Activated T-cell treated with anti-CD3 and anti-CD28 coated beads, Interleukin-2, amount 50 U/mL, for 48 hours (primary cell): ENCODE measurements around the gene GEN1.

Experiments
- DNase-seq, 2 experiments: peaks; one replicate each; pipeline ENCODE4 v3.0.0-alpha.2; 2020

Gene GEN1

DNA sequence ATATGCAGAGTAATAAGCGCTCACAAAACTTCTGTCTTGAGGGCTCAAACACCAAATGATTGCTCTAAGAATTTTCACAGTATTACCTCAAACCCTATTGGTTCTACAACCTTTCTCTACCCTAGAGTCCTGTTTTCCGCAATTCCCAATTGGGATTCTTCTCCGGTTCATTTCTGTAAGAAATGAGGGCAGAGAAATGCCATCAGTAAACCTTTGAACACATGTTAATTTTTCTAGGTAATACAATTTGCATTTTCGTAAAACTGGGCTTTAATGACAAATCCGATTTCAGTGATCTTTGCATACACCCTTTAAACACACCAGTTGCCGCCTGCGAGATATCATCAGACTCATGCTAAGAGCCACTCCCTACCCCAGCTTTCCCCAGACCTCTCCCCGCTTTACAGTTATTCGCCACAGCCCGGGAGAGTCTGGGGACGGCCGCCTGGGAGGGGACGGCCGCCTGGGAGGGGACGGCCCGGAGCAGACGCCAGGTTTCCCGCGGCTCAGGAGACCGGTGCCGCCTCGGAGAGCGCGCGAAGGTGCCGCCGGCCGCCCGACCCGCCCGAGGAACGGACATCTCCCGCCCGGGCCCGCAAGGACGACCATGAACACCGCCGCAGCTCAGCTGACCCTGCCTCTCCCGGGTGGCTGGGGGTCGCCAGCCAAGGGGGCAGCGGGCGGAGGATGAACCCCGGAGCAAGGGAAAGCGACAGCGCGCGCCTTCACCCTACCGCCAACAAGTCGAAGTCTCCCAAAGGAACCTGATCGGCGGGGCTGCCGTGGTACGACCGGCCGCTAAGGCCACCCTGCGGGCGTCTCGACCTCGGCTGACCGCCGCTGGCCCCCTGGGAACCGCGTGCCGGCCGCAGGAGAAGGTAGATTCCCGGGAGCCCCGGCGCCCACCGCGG lies 791 bp upstream of the GEN1 start:
- DNase-seq: peak; percentile 69 to 74

DNA sequence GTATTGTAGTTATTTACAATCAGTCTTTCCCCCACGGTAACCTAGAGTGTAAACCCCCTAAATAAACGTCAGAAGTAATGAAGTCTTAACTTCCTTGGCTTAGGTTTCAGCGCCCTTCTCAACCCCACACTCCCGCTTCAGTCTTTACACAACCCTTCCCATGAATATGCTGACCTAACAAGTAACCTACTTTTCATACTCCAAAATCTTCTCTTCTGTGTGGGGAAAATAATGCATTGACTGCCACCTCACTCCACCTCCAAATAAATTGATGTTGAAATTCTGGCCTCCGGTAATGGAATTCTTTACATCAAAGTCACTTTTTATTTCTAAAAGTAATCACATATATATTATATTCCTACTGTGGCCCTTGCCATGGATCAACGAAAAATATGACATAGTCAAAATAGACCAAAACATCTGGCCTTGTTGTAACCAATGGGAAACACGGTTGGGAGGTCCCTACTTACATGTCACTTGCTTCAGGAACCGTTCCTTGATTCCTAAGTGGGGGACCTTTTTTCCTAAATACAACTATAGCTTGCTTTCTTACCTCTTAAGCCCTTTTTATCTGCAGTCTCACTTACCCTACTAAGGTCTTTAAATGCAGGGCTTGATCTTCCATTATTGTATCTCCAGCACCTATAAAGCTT lies 961 bp downstream of the GEN1 start:
- DNase-seq: no peak

- no peak for DNase-seq
Measured at GRCh38 chr2:17756668-17757067, 2.7 kb downstream of the GEN1 start.

DNA sequence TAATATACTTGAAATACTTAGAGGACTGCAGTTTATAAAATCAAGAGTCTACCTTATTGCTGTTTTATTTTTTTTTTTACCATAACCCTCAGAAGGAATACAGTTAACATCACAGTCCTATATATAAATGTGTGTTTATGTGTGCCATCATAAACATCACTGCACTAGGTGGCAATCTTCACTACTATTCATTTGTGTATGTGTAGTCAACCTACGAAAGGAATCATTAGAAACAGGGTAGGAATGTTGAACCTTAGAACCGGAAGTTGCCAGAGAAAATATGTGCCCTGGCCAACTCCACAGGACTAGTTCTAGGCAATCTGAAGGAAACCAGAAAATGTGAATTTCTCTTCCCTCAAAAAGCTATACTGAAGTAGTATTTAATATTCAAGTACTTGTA lies 3.4 kb downstream of the GEN1 start:
- no peak for DNase-seq

- DNase-seq: no peak
Measured at GRCh38 chr2:17758118-17758517, 4.2 kb downstream of the GEN1 start.

DNA sequence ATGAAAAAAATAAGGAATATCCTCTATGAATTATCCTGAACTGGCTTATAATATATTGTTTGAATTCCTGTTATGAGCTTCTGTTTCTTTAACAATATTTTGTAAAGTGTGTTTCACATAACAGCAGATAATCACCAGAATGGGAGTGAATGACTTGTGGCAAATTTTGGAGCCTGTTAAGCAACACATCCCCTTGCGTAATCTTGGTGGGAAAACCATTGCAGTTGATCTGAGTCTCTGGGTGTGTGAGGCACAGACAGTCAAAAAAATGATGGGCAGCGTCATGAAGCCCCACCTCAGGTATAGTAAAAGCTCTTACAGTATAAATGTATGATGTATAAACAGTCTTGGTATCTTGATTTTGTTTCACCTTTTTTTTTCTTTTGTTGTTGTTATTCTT lies 5.9 kb downstream of the GEN1 start:
- DNase-seq: no peak

GRCh38 chr2:17762451-17762850 lies 8.5 kb downstream of the GEN1 start:
- no peak for DNase-seq

DNA sequence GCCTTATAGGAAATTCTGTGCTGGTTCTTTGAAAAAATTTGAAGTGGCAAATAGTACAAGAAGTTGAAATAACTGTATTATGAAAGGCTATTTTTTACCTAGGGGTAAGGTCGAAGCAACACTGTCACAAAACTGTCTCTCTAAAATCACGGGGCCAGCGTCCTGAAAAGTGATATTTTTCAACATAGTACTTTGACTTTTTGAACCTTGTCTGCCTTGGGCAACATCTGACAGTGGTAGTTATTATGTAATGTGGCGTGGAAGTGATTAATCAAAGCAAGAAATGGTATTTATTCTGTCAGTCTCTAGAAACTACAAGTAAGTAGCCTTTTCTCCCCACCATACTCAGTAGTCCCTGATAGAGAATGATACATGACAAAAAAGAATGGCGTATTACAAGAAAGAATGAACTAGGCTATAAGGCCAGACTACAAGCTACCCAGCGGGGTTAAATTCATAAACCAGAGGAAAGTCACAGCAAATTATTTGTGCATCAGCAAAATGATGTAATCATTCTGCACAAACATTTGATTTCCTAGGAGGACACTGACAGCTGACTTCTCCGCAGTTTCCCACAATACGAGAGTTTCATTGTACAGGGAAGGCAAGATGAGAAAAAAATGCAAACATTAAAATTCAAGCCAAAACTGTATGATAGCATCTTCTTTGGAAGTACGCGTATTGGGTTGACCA lies 9.8 kb downstream of the GEN1 start:
- DNase-seq: no peak

- no peak for DNase-seq
Measured at GRCh38 chr2:17765398-17765797, 11.5 kb downstream of the GEN1 start.

DNA sequence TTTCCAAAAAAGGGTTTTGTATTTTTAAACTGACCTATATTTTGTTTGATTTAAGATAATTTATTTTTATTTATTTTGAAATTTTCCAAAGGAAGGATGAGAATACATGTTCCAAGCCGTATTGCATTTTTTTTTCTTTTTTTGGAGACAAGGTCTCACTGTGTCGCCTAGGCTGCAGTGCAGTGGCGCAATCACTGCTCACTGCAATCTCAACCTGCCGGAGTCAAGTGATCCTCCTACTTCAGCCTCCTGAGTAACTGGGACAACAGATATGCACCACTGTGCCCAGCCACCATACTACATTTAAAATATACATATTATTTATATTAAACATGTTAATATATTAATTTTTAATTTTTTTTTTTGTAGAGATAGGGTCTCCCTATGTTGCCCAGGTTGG lies 15.0 kb downstream of the GEN1 start:
- DNase-seq: no peak

DNA sequence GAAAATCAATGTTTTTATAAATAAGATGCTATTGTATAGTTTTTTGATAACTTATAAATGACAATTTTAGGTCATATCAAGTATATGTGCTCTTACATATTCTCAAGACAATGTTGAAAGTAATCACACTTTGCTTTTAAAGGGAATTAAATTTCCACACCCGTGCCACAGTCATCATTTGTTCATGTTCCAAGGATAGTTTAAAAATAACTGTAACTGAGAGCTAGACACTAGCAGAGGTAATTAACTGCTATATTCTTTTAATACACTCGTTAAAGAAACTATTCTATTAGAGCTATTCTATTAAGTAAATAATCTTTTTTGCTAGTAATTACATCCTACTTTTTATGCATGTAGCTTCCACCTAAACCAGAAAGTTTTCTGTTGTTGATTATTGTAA lies 18.0 kb downstream of the GEN1 start:
- DNase-seq: no peak

DNA sequence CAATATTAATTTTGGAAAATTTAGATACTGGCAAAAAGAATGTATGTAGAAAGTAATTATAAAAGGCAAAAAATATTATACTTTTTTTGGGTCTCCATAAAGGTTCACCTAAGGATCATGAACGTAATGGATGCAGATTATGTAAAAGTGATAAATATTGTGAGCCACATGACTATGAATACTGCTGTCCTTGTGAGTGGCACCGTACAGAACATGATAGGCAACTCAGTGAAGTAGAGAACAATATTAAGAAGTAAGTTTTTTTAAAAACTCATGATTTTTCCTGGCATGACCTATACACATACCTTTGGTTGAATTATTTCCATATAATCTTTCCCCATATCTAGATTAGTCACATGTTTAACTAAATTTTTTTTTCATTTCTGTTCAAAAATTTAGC lies 18.6 kb downstream of the GEN1 start:
- DNase-seq: no peak

DNA sequence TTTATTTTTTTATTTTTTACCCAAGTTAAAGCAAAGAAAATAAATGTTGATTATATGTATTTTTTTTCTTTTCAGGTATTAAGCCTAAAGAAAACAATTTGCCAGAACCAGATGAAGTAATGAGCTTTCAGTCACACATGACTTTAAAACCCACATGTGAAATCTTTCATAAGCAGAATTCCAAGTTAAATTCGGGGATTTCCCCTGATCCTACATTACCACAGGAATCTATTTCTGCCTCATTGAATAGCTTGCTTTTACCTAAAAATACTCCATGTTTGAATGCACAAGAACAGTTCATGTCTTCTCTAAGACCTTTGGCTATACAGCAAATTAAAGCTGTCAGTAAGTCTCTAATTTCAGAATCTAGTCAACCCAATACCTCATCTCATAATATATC lies 26.6 kb downstream of the GEN1 start:
- DNase-seq: no peak

GRCh38 chr2:17781482-17781881 lies 27.5 kb downstream of the GEN1 start:
- no peak for DNase-seq

- no peak for DNase-seq
Measured at GRCh38 chr2:17786727-17787126, 32.8 kb downstream of the GEN1 start.

DNA sequence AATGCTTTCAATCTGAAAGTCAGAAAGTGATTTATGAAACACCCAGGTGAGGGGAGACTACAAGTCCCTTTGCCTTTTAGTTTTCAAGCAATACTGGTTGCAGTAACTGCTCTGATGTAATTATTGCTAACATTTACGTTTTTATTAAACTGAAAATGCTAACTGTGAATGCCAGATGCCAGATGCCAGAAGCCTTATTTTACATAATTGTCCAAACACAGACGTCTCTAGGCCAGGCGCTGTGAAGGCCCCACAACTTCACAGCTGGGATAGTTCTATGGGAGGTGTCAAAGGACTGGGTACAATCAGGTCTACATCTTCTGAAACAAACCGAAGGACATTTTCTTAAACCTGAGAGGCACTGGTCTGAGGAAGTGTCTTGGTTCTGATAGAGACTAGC lies 34.8 kb downstream of the GEN1 start:
- no peak for DNase-seq

GRCh38 chr2:17790536-17790935 lies 36.6 kb downstream of the GEN1 start:
- no peak for DNase-seq

DNA sequence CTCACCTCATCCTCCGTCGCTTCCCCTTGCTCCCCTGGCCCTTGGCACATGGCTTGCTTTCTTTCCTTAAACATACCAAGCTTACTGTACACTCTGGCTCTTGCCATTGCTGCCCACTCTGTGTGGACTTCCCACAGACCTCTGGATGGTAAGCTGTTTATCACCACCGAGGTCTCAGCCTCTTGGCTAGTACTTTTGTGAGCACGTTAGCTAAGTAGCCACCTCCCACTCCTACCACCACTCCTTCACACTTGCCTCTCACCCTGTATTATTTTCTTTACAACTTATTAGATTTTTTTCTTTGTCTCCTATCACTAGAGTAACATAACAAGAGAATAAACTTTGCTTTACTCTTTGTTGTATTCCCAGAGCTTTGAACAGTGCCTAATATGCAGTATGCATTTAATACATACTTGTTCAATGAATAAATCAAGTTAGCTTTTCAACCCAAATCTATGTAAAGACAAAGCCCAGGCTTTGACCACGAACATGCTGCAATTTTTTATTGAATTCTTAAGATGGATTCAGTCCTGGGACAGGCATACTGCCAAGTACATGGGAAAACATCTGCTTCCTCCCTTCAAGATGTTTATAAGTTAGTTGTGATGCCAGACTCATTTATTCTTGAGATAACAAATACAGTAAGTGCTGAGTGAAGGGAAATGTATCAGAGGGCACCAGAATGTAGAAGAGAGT lies 37.3 kb downstream of the GEN1 start:
- no peak for DNase-seq

DNA sequence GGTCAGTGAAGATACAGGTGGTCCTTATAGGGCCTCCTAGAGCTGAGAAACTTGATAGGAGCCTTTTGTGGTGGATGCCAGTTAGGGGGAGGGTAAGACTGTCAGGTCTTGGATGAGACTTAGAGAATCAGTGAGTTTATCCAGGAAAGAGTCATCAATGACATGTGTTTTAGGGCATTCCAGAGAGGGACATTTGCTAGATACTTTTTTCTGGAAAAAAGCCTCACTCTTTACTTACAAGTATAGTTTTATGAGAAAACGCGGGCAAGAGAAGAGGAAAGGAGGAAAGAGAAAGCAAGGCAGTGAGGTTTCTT lies 37.8 kb downstream of the GEN1 start:
- no peak for DNase-seq

GRCh38 chr2:17792515-17792914 lies 38.6 kb downstream of the GEN1 start:
- DNase-seq: peak in 1 of 2 experiments; percentile 22

- DNase-seq: no peak
Measured at GRCh38 chr2:17793296-17793695, 39.4 kb downstream of the GEN1 start.

- no peak for DNase-seq
Measured at GRCh38 chr2:17793803-17794354, 39.9 kb downstream of the GEN1 start.

GRCh38 chr2:17795309-17795708 lies 41.4 kb downstream of the GEN1 start:
- no peak for DNase-seq
